Measurements from ENCODE around the gene POLR2E. TPM values are rescaled to one million over a fixed set of nuclear protein-coding genes. Genes with fewer than 3 reads are reported as not detected.

POLR2E gene
- total and polyA plus RNA-seq, 10 donors, result 70.8 to 152 (median 120) TPM

- H3K4me3 ChIP-seq, result peak within 1 kb of the TSS; percentile 67 to 88 (median 82)
- WGBS, 5 donors, result 0 to 1% (median 0%) methylated on average over 37 to 75 of the region's 75 CpGs
- no peaks in the 10 kb centered on the region for H3K9me3 ChIP-seq
- DNase-seq, result peak; percentile 99
- no peaks in the 10 kb centered on the region for H3K27me3 ChIP-seq (replicated peaks in 1 of 7)
- H3K4me1 ChIP-seq, result peaks cover 29 to 89% (median 80%) of the 10 kb centered on the region in 6 donors
- peak within 1 kb of the TSS; percentile 92 to 100 (median 96) for H3K27ac ChIP-seq
- peaks cover 0 to 35% (median 28%) of the 10 kb centered on the region in 6 donors for H3K36me3 ChIP-seq
- intact Hi-C loops (cut with DNase I; ENCODE audit: low total_unique reads), result no loop called here
- TF ChIP-seq POLR2A (IDR thresholded peaks at IDR 0.05) (peak; percentile 50 to 90 (median 84)), POLR2AphosphoS5 (IDR thresholded peaks at IDR 0.05) (peak; percentile 98 to 99 (median 99)), CTCF (IDR thresholded peaks at IDR 0.05 in 8 of 11, conservative IDR thresholded peaks at IDR 0.05 in 3 of 11) (peak in 3 of 11 experiments; percentile 9 to 43 (median 36))
Measured at GRCh38 chr19:1103708-1104310, 8.6 kb upstream of the POLR2E start, which contains the start of gene GPX4. TSS of gene GPX4 (plus strand) at chr19:1103994. CDS start at chr19:1104044, 50 bp downstream.

GRCh38 chr19:1103132-1103707 is 8.0 kb upstream of the POLR2E start:
- no peaks in the 10 kb centered on the region for H3K27me3 ChIP-seq (replicated peaks in 1 of 7)
- TF ChIP-seq CTCF (IDR thresholded peaks at IDR 0.05 in 8 of 11, conservative IDR thresholded peaks at IDR 0.05 in 3 of 11) (no peak), POLR2AphosphoS5 (IDR thresholded peaks at IDR 0.05) (no peak), POLR2A (IDR thresholded peaks at IDR 0.05) (no peak)
- 39 to 53% (median 45%) methylated on average over 20 of the region's 20 CpGs for WGBS, 5 donors
- H3K9me3 ChIP-seq, result no peaks in the 10 kb centered on the region
- H3K27ac ChIP-seq, result peak overlapping the region; percentile 50 to 100 (median 96)
- peaks cover 0 to 30% (median 22%) of the 10 kb centered on the region in 6 donors for H3K36me3 ChIP-seq
- peaks cover 29 to 95% (median 82%) of the 10 kb centered on the region in 6 donors for H3K4me1 ChIP-seq
- H3K4me3 ChIP-seq, result peak overlapping the region in 5 of 8 donors; percentile 13 to 84 (median 83)
- DNase-seq, result no peak
- intact Hi-C loops (cut with DNase I; ENCODE audit: low total_unique reads), result no loop called here

GRCh38 chr19:1102407-1103131 is 7.4 kb upstream of the POLR2E start:
- intact Hi-C loops (cut with DNase I; ENCODE audit: low total_unique reads), result no loop called here
- DNase-seq, result no peak
- Histone ChIP-seq H3K27me3 (replicated peaks in 1 of 7) (no peaks in the 10 kb centered on the region), H3K36me3 (peaks cover 0 to 23% (median 16%) of the 10 kb centered on the region in 6 donors), H3K9me3 (no peaks in the 10 kb centered on the region), H3K4me1 (peaks cover 29 to 97% (median 83%) of the 10 kb centered on the region in 6 donors), H3K4me3 (peak overlapping the region in 1 of 8 donors; percentile 47), H3K27ac (peak overlapping the region; percentile 66 to 100 (median 96))
- TF ChIP-seq CTCF (IDR thresholded peaks at IDR 0.05 in 8 of 11, conservative IDR thresholded peaks at IDR 0.05 in 3 of 11) (no peak), POLR2AphosphoS5 (IDR thresholded peaks at IDR 0.05) (peak in 1 of 3 donors; percentile 12), POLR2A (IDR thresholded peaks at IDR 0.05) (no peak)
- 44 to 76% (median 65%) methylated on average over 17 of the region's 17 CpGs for WGBS, 5 donors
